Measurements from ENCODE around the gene BHLHE40.

DNA sequence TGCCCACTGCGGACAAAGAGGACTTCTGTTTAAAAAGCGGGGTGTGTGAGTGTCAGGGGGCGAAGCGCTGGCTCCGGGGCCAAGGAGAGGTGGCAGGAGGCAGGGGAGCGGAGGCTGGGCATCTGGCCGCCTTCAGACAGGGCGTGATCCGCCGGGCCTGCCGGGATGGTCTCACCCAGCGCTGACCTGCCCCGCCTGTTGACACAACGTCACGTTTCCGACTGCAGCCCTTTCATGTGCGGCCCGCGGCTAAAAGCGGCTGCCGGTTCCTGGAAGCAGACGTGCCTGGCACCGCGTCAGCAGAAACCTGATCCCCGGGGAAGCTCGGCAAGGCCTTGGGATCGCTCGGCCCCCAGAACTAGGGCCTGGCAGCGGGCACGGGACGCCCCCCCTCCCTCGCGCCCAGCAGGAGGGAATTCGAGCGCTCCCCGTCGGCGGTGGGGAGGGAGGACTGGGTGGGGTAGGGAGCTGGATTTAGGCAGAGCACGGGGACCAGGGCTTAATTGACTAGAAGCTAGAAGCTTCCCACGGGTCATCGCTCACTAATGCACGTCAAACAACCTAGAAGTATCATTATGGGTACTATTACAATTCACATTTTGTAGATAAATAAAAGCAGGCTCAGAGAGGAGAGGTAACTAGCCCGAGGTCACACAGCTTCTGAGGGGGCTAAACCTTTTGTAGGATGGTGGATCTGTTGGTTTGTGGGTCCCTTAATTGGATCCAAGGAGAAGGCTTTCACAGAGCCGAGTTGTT, 7.7 kb downstream of the BHLHE40 start:
- no peak for TF ChIP-seq EZH2 (IDR thresholded peaks at IDR 0.05; ENCODE audit: borderline replicate concordance, low read depth, low read length, poor library complexity, severe bottlenecking)
- TF ChIP-seq, protein P1, sequence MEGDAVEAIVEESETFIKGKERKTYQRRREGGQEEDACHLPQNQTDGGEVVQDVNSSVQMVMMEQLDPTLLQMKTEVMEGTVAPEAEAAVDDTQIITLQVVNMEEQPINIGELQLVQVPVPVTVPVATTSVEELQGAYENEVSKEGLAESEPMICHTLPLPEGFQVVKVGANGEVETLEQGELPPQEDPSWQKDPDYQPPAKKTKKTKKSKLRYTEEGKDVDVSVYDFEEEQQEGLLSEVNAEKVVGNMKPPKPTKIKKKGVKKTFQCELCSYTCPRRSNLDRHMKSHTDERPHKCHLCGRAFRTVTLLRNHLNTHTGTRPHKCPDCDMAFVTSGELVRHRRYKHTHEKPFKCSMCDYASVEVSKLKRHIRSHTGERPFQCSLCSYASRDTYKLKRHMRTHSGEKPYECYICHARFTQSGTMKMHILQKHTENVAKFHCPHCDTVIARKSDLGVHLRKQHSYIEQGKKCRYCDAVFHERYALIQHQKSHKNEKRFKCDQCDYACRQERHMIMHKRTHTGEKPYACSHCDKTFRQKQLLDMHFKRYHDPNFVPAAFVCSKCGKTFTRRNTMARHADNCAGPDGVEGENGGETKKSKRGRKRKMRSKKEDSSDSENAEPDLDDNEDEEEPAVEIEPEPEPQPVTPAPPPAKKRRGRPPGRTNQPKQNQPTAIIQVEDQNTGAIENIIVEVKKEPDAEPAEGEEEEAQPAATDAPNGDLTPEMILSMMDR (conservative IDR thresholded peaks at IDR 0.05; ENCODE audit: low read depth, low read length): no peak
